HG03139 (cell line): ENCODE measurements around the gene DDOST.

Experiments used
- ATAC-seq: cut with Tn5 transposase; IDR thresholded peaks from one replicate; pipeline ENCODE4 v1.9.1; 2021; ENCODE audit not compliant: unreplicated experiment

The DDOST gene

GRCh38 chr1:20661207-20662109, at the start of gene DDOST:
Gene DDOST, minus strand, starts transcription at chr1:20661369. Its CDS starts 19 bp downstream, at chr1:20661350.
- peak; percentile 93 for ATAC-seq

DNA sequence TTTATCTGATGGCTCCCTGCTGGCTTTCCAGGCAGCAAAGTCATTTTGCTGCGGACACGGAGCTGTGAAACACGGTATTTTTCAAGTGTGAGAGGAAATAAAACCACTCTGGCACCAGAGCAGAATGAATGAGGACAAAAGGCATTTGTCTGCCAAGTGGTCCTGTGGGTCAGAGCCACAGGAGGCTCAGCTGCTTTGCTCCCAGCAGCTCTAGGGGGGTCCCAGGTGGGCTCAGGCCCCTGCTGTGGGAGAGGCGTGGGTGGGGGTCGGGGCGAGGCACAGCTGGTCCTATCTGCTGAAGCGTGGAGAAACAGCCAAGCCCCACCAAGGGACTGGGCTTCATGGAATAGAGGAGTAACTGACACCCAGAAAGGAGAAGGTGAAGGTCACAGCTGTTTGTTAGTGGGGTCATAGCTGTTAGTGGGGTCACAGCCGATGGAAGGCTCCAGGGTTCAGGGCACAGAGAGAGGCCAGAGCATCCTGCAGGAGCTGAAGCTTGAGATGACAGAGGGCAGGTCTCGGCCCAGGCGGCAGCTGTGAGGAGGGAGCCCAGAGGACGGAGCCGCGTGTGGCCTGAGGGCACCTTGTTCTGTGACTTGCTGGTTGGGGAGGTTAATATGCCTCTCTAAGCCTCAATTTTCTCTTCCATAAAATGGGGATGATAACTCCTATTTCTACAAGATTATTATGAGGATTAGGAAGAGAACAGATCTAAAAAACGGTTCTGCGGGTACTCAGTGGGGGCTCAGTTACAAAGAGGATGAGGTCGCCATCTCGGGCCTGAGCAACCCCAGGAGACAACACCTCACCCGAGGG, 49.5 kb upstream of the DDOST start:
- ATAC-seq = no peak

- ATAC-seq = no peak
Measured at GRCh38 chr1:20709868-20710267, 48.7 kb upstream of the DDOST start.

DNA sequence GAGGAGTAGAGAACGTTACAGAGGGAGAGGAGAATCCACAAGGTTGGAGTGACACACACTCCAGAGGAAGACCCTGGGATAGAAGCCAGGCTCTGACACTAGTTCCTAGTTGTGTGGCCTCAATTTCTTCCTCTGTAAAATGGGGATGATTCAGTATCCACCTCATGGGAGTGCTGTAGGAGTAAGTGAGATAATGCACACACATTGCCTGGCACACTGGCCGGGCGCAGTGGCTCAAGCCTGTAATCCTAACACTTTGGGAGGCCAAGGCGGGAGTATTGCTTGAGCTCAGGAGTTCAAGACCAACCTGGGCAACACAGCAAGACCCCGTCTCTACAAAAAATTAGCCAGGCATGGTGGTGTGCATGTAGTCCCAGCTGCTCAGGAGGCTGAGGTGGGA, 47.7 kb upstream of the DDOST start:
- no peak for ATAC-seq

DNA sequence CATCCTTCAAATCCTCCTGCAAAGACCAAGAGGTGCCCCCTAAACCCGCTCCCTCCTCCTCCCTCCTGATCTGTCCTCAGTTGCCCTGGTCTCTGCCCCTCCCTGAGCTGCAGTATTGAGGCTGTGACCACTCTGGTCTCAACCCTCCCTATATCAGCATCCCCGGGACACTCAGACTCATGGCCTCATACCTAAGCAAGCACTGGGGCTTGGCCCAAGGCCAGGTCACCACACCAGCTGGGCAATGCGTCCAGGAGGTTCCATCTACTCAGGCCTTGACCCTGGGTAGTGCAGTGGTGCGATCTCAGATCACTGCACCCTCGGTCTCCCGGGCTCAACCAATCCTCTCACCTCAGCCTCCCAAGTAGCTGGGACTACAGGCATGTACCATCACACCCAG, 46.9 kb upstream of the DDOST start:
- no peak for ATAC-seq

- ATAC-seq = no peak
Measured at GRCh38 chr1:20706841-20707240, 45.7 kb upstream of the DDOST start.

DNA sequence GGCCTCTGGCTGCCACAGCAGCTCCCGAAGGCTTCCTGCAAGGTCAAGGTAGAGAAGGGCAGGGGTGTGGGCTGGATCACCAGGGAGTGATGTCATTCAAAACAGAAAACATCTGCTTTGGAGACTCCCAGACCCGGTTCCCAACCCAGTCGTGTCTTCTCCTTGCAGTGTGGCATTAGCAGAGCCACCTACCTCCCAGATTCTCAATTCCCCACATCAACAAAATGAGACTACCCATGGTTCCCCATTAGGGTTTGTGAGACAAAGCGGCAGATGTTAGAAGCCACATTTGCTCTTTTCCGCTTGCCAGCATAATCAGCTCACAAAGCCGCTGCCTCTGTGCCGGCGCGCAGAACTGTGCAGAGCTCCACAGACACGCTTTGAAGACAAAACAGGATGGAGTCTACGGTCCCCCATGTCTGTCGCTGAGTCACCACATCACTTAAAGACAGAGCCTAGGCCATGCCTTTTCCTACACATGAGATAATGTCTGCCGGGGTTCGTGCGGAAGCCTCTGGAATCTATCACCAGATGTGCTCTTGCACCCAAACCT, 44.1 kb upstream of the DDOST start:
- ATAC-seq = no peak

DNA sequence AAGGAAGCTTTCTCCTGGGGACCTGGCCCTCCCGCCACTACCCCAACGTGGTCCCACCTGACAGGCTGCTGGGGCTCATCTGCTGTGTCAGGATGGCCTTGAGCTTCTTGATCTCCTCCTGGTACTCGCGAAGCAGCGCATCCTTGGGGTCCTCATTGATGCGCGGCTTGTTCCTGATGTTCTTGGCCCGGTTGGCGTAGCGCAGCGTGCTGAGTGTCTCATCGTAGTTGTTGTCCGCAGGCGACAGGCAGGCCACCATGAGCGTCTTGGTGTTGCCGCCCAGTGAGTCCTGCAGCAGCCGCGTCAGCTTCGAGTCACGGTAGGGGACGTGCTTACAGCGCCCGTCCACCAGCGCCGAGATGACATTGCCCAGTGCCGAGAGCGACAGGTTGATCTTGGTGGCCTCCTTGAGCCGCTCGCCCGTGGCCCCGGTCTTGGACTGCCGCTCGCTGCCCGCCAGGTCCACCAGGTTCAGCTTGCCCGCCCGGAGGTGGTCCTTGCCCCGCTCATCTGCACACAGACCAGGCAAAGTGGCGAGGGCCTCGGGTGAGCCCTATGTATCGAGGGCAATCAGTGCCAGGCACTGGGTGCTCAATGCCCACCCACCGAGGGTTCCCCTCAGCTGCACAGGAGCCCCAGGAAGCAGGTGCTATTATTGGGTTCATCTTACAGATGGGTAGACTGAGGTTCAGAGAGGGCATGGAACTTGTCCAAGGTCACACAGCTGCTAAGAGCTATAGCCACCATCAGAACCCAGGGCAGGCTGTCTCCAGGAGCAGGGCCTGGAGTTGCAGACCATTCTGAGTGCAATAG, 43.4 kb upstream of the DDOST start:
- ATAC-seq = no peak

GRCh38 chr1:20703124-20703756, 42.1 kb upstream of the DDOST start:
- no peak for ATAC-seq

GRCh38 chr1:20702416-20702815, 41.2 kb upstream of the DDOST start:
- no peak for ATAC-seq

DNA sequence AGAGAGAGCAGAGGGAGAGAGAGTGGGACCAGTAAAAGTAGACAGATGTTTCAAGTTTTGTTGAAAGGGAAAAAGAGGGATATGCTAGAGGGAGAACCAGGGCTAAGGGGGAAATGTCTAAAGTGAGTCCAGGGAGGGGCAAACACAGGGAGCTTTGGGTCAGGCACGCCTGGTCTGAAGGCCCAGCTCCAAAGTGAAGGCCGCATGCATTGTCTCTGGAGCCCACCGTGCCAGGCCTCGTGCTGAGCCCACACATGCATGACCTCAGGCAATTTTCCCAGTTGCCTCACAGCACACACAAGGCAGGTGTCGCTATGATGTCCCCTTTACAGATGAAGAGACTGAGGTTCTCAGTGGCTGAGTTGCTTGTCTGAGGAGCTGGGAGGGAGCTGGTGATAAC, 40.7 kb upstream of the DDOST start:
- ATAC-seq = no peak

DNA sequence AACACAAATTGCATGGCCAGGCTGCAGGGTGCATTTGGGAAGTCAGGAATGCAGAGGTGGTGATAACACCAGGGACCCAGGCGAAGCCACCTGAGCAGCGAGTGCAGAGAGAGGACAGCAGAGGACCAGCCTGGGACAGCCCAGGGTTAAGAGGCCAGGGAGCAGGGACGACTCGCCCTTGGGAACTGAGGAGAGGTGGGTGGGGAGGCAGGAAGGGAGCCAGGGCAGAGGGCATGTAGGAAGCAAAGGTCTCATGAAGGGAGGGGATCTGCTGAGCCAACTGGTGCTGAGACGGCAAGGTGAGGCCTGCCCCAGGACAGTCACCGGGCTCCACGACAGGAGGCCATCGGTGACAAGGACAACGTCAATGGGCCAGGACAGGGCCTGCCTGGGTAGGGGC, 40.3 kb upstream of the DDOST start:
- ATAC-seq = no peak

GRCh38 chr1:20700636-20701215, 39.6 kb upstream of the DDOST start:
- ATAC-seq = no peak

- no peak for ATAC-seq
Measured at GRCh38 chr1:20699558-20699957, 38.4 kb upstream of the DDOST start.

- ATAC-seq = no peak
Measured at GRCh38 chr1:20698195-20698910, 37.2 kb upstream of the DDOST start.

GRCh38 chr1:20697563-20697962, 36.4 kb upstream of the DDOST start:
- no peak for ATAC-seq

GRCh38 chr1:20696397-20697333, 35.5 kb upstream of the DDOST start:
- ATAC-seq = peak; percentile 62

DNA sequence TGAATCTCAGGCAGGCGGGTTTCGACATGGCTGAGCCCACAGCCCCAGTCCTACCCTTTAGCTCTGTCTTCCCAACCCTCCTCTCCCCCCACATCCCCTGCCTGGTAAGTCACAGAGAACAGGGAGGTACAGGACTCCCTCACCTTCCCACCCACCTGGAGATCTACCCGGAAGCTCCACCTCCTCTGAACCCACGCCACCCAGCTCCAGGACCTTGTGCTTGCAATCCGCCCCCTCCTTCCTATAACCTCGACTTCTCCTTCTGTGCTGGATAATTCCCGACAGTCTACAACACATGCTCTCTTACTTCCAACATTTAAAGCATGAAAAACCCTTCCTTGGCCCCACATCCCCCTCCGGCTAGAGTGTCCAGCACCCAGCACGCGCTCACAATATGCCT, 34.3 kb upstream of the DDOST start:
- no peak for ATAC-seq
